RPMI7951 (cell line): Measurements from ENCODE around the gene THSD7B. TPM values are rescaled to one million over a fixed set of nuclear protein-coding genes. Genes with fewer than 3 reads are reported as not detected.
"Not testable (repeated sequence)": the region's sequence is repeated elsewhere in the genome, so short reads cannot be mapped to it uniquely, and the experiment has no call there.

Experiments
- DNase-seq: peaks from one replicate; pipeline ENCODE4 v3.0.0-alpha.2; 2012; ENCODE audit warnings: low read depth
- total RNA-seq: library from RNA; depleted of rRNA; stranded (reverse); fragments of >200 nt; shearing (Covaris generic); gene quantifications from 2 replicates; pipeline ENCODE4 v1.2.3, GENCODE V29; 2014

The THSD7B gene
- total RNA-seq, 1 experiment from 2014 or later, result 2.8 TPM

DNA sequence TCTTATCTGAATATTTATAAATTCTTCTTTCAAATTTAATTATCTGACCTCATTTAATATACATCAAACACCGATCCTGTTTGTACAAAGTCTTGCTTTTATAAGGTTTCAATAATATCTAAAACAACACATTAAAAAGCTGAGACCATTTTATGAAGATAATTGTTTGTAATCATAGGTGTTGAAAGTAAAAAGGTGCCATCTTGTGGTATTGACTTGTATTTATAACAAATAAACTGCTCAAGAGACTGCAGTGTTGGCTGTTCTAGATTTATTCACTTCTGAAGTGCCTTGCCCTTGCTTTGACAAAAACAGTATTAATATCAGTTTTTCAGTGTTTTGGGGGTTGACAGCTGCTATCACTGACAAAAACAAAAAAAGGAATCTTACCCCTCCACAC, 912.1 kb downstream of the THSD7B start:
- no peak for DNase-seq

DNA sequence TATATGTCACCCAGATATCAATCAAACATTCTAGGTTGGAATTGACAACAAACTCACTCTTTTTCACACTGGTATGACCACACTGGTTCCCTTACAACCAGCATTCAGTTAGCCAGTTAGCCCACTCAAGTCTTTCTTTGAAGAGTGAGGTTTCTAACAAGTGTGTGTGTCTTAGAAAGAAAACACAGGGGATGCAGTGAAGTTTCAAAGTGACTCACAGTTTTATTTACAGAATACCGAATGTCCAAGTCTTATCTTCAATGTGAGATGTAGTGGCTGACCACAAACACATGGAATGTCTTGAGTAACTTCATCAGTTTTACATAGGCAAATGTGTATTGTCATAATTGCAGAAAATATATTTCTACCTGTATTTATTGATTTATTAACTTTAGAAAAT, 924.2 kb downstream of the THSD7B start:
- peak; percentile 49 for DNase-seq

DNA sequence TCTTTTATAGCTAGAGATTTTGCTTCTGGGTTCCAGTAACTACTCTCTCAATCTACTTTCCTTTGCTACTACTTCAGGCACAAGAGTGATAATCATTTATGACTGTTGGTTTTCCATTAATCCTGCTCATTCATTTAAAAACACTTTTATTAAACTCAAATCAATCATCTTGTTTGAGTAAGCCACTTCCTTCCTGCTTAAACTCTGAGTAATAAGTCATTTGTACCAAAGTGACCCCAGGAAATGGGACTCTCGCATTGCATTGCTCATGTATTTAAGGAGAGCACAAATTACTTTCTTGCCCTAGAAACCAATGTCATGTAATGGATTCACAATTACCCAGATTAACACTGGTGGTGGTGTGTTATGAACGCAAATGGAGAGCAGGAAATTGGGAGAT, 928.2 kb downstream of the THSD7B start:
- peak; percentile 37 for DNase-seq

DNA sequence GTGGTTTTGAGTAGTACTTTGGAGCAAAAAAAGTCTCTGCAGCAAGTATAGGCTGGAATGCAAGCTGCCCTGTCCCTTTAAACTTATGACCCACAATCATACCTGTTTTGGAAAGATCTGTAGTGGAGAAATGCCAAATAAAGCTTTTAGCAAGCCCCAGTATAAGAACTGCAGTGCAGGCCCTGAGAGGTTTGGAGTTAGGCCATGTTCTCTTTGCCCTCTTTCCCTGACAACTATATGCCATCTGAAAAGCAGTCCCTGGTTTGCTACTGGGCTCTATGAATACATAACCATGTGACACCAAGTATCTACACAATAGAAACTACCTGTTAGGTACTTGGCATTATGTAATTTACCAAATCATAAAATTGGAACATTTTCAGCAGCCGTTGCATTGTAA, 931.6 kb downstream of the THSD7B start:
- no peak for DNase-seq

DNA sequence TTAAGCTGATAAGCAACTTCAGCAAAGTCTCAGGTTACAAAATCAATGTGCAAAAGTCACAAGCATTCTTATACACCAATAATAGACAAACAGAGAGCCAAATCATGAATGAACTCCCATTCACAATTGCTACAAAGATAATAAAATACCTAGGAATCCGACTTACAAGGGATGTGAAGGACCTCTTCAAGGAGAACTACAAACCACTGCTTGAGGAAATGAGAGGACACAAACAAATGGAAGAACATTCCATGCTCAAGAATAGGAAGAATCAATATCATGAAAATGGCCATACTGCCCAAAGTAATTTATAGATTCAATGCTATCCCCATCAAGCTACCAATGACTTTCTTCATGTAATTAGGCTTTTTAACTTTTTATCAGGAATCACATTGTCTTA, 934.9 kb downstream of the THSD7B start:
- DNase-seq, result not testable (repeated sequence)

DNA sequence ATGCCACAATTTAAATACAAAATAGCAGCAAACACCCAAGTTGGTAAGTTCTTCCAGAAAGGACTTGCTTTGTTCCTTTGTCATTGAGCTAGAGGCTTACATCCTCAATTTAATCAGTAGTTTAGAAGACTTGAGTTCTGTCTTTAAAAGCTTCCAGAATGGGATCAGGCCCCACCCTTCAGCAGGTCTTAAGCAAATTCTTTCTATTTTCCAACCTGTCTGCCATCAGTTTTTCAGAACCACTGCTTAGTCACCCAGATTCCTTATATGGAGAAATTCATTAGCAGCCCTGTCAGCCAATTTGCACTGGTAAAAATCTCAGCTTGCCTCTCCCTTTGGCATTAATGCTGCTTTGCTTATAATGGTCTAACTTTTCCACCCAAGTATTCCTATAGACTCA, 935.3 kb downstream of the THSD7B start:
- DNase-seq, result peak; percentile 29

DNA sequence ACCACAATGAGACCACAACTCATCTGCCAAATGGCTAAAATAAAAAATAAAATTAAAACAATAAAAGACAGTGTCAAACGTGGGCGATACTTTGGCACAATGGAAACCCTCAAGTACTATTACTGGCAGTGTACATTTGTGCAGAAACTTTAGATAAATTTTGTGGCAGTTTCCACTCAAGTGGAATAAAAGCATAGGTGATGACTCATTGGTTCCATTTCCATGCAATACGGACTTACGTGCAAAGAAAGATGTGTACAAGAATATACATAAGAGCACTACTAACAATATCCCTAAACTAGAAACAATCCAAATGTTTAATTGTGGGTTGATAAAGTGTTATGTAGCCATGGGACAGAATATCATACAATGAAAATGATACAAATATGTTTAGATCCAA, 940.0 kb downstream of the THSD7B start:
- DNase-seq, result peak; percentile 67

DNA sequence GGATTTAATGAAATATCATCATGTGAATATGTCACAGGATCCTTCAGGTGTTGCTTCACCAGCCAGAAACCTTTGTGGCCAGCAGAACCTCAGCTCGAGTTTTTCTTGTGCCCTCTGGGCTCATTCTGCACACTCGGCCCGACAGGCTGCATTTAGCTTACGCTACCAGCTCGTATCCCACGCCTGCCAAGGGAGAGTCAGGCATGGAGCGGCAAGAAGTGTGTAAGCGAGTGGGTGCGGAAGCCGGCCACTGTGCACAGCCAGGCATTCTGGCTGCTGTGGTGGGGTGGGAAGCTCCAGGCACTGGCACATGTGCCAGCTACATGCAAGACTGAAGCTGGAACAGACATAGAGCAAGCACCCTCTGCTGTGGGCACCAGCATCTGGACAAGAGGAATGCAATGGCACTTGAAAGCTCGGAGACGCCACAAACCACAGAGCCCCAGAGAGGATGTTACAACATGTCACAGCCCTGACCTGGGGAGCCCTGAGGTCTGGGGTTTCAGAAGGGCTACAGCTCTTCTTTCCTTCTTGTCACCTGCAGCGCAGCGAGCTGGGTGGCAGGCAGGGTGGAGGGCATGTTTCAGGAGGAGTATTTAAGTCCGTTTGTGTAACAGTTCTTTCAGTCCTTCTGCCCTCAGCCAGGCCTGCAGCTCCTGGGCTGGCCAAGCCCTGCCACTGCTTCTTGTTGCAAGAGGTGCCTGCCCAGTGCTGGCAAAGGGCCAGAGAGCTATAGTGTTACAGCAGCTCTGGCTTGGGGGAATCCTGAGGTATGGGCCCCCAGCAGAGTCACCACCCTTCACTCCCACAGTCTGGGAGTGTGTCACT, 941.7 kb downstream of the THSD7B start:
- DNase-seq, result peak; percentile 77

DNA sequence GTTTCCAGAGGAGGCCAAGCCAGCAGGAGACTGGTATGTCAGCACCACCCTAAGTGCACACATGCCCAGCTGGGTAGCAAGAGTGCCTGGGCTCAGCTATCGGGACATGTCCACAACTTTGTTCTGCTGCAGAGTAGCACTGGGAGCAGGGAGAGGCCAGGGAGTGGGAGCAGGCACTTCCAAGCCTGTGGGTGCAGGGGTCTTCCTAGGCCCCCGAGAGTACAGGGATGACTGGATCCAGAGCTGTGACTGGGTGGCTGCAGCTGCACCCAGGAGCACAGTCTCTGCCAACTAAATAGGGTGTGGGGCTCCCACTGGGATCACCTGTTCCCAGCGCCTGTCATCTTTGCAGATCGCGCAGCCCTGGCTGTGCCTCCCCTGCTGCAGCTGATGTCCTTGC, 943.0 kb downstream of the THSD7B start:
- no peak for DNase-seq

DNA sequence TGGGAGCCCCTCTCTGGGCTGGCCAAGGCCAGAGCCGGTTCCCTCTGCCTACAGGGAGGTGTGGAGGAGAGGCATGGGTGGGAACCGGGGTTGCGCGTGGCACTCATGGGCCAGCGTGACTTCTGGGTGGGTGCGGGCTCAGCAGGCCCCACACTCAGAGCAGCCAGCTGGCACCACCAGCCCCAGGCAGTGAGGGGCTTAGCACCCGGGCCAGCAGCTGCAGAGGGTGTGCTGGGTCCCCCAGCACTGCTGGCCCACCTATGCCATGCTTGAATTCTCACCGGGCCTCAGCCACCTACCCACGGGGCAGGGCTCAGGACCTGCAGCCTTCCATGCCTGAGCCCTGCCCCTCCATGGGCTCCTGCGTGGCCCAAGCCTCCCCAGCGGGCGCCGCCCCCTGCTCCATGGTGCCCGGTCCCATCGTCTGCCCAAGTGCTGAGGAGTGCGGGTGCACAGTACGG, 950.4 kb downstream of the THSD7B start:
- DNase-seq, result no peak

DNA sequence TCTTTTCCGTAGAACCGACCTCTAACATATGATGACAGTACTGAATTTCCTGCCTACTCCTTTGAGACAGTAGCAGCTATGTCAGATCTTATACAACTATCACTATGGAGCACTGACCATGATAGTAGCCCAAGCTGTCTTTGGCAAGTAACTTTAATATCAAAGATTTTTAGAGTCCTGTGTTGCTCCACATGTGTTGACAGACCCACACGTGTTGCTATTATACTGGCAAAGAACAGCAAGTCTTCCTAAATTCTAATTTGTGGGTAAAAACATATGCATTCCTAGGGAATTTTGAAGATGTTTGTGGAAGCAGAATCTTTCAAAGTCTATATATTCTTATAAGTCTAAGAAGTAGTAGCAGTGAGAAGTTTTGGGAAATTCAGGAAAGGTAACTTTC, 953.4 kb downstream of the THSD7B start:
- DNase-seq, result no peak

DNA sequence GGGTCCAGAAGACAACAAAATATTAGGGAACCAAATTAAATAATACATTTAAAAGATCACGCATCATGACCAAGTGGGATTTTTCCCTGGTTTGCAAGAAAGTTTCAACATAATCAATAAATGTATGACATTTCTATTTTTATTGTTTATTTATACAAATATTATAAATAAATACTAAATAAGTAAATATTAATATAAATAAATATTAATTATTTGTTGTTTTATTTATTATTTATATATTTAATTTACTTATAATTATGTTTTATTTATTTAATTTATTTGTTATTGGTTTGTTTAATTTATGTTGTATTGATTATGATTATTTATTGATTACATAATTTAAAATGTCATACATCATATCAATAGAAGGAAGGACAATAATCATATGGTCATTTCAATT, 956.4 kb downstream of the THSD7B start:
- DNase-seq, result no peak

DNA sequence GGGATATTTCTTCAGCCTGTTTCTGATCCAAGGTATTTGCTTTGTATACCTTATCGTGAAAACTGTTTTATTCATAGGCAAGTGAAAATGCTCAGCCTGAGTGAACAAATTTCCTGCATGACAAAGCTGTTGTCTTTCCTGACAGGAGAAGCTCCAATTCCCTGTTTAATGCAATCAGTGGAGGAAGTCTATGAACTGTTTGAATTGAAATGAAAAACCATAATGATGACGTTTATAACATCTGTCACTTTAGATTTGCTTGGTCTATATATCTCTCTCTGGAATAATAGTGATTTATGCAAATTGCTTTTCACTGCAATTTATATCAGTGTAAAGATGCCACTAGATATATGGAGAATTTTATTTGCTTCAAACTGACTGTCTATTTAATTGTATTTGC, 959.6 kb downstream of the THSD7B start:
- DNase-seq, result no peak
